KBM-7 (cell line): ENCODE measurements around the gene SNRNP200.

ENCODE experiments used
- DNase-seq: peaks from one replicate; pipeline ENCODE4 v3.0.0-alpha.2; 2015
- in situ Hi-C: fragments of 300-500 bp; cut with MboI; formaldehyde crosslinking; loops from 2 replicates; pipeline ENCODE4 v1.14.3; 2020; ENCODE audit warnings: low sequenced_read_pairs, low pct_unique_long_range_greater_than_20kb, mixed read lengths

Gene SNRNP200

GRCh38 chr2:96291751-96292150, 13.6 kb downstream of the SNRNP200 start:
- DNase-seq, result no peak
- in situ Hi-C loops, result no loop called here

- no peak for DNase-seq
- in situ Hi-C loops, result no loop called here
These were observed 18.0 kb downstream of the SNRNP200 start for GRCh38 chr2:96287273-96287856.

GRCh38 chr2:96276787-96277499, 28.4 kb downstream of the SNRNP200 start:
- DNase-seq, result no peak
- in situ Hi-C loops, result no loop called here

DNA sequence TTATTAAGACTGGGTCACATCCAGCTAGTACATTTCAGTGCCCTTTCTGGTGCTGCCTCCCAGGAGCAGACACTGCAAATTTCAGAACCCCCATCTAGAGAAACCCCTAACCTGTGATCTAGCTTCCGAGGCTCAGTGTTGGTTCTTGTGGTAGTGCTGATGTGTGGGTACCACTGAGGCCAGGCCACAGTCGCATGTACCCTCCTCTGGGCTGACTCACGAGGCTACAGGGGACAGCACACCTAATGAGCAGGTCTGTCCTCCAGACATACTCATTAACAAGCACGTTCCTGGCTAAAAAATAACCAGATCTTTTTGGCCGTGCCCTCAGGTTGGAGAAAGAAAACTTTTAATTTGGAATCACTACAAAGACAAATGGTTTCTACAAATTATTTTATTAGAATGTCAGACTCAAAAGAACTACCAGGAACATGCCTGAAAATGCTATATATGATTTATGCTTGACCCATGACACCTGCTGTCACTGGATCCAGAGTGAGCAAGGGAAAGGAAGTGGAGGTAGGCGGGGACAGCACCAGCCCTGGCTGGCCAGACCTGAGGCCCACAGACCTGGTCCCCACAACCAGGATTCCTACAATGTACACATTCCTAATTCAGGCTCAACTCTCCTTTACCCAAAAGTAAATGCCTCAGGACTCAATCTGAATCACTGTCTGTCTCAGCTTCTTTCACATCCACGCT, 30.8 kb downstream of the SNRNP200 start:
- in situ Hi-C loops, result no loop called here
- no peak for DNase-seq

DNA sequence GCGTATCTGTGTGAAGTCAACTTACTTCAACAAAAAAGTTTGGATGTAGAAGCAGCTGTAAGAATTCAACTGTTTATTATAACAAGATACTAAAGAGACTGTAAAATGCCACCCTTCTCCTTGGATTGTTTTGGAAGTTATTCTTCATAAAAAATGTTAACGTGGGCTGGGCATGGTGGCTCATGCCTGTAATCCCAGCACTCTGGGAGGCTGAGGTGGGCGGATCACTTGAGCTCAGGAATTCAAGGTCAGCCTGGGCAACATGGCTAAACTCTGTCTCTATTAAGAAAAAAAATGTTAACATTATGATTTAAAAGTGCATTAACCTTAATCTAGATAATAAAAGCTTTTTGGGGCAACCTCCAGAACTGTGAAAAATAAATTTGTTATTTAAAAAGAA, 31.6 kb downstream of the SNRNP200 start:
- in situ Hi-C loops, result no loop called here
- DNase-seq, result no peak

DNA sequence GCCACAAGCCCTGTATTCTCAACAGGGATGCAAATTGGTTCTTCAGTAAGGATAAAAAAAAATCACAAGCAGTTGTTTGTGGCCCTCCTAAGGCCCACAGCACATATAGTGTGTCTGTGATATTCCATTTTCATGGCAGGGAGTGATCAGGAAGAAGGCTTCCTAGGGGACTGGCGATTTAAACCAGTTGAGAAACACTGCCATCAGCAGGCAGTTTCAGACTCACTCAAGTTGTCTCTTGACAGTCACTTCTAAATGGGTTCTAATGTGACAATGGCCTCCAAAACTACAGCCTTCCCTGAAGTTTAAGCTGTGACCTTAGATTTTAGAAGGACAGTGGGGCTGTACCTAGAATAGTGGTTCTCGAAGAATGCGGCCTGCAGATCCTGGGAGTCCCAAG, 33.4 kb downstream of the SNRNP200 start:
- in situ Hi-C loops, result no loop called here
- no peak for DNase-seq

DNA sequence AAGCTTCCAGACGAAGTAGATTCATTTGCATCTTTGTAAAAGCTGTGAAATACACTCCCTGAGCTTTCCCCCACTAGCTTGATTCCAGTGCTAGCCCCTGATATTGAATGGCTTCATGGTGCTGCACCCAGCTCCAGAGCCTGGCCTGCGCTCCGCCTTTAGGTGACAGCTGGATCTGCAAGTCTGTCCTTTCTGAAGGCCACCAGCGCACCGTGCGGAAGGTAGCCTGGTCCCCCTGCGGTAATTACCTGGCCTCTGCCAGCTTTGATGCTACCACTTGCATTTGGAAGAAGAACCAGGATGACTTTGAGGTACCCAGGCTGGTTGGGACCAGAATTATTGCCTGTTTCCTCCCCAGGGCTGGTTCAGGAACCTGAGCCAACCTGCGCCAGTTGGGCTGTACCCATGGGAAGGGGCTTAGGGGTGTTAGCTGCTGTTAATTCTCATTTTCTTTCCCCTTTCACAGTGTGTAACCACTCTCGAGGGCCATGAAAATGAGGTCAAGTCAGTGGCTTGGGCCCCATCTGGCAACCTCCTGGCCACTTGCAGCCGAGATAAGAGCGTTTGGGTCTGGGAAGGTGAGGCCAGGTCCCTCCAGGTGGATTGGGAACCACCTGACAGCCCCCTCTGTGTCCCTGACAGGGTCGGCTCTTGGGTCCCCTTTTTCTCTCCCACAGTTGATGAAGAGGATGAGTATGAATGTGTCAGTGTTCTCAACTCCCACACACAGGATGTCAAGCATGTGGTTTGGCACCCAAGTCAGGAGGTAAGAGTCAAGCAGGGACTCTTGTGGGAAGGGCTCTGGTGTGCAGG, 38.0 kb downstream of the SNRNP200 start:
- DNase-seq, result peak; percentile 60
- in situ Hi-C loops, result no loop called here

DNA sequence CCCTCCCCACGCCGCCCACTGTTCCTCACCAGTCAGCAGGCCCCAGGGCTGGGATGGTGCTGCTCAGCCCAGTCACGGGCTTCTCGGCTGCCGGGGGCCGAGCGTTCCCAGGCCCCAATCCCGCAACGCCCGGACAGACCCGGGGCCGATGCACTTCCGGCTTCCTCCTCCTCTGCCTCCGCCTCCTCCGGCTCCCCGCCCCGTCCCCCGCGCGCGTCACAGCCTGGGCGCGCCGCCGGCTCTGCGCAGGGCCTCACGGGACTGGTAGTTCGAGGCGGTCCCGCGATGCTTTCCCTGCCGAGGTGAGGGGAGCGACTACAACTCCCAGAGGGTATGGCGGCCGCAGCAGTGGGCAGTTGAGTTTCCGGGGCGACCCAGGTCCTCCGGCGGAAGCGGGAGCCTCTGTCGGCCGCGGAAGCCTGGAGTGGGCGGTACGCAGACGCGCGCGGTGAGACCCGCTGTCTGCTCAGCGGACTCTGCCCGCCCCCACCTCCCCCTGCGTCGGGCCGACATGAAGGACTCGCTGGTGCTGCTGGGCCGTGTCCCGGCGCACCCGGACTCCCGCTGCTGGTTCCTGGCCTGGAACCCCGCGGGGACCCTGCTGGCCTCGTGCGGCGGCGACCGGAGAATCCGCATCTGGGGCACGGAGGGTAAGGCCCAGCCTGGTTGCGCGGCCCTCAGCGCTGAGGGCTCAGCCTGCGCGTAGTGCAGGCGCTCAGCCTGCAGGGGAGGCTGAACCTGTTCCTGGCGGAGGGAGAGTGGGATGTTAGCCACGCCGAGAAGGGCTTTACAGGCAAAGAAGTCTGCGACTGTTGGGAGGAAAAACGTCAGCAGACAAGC, 39.3 kb downstream of the SNRNP200 start, which contains the start of the genes CIAO1 and TMEM127:
Gene CIAO1 (plus strand): TSS at position 386 of the 840 bp plus-strand sequence. CDS start 126 bp downstream, at position 512.
Gene TMEM127 (minus strand): TSS at position 158 of the 840 bp plus-strand sequence. CDS start 616 bp downstream, outside the sequence.
- DNase-seq, result peak; percentile 99
- in situ Hi-C loops, result no loop called here

DNA sequence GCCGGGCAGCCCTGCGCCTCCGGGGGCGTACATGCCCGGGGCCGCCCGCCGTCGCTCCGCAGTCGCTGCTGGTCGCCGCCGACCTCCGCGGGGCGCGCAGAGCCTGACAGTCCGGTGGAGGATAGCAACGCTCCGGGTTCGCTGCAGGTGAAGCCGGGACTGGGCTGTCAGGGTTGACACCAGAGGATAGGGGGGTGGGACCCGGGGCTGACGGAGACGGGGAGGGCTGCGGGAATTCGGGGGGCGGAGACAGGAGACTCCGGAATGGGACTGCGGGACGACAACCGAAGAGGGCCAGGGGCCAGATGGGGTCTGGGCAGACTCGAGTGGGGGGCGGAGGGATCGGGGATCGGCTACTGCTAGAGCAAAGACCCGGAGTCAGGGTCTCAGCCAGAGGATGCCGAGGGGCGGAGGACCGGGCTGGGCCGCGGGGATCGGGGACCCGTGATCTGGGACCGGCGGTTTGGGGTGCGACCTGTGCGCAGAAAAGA, 40.0 kb downstream of the SNRNP200 start:
- in situ Hi-C loops, result no loop called here
- no peak for DNase-seq

- DNase-seq, result peak; percentile 57
These were observed 40.5 kb downstream of the SNRNP200 start for GRCh38 chr2:96264656-96265348.

GRCh38 chr2:96264086-96264485, 41.3 kb downstream of the SNRNP200 start:
- in situ Hi-C loops, result no loop called here
- DNase-seq, result no peak

More at GRCh38 chr2:96264656-96265348, 40.5 kb downstream of the SNRNP200 start:
- in situ Hi-C loops, result no loop called here

GRCh38 chr2:96262306-96262705, 43.0 kb downstream of the SNRNP200 start:
- DNase-seq, result no peak
- in situ Hi-C loops, result no loop called here

DNA sequence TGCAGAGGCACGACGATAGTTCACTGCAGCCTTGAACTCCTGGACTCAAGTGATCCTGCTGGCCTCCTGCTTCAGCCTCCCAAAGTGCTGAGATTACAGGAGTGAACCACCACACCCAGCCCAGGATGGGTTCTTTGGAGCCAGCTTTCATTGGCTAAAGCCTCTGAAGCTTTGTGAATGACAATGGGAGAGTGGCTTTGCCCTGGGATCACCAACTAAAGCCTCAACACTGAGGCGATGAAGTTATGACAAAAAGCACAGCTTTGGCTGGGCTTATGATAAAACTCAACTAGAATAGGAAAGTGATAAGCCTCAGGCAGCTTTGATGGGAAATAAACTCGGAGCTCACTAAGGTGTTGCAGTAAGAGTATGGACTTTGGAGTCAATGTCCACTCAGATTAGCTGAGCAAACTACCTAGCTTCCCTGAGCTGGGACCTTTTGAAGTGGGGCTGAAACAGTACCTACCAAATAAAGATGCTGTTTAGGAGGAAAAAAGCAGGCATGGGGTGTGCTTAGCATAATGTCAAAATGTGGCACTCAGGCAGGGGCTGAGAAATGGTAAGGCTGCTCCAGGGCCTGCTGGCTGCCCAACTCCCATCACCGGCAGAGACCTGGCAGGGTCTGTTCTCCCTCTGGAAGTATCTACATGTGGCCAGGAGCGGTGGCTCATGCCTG, 43.9 kb downstream of the SNRNP200 start:
- in situ Hi-C loops, result no loop called here
- no peak for DNase-seq

DNA sequence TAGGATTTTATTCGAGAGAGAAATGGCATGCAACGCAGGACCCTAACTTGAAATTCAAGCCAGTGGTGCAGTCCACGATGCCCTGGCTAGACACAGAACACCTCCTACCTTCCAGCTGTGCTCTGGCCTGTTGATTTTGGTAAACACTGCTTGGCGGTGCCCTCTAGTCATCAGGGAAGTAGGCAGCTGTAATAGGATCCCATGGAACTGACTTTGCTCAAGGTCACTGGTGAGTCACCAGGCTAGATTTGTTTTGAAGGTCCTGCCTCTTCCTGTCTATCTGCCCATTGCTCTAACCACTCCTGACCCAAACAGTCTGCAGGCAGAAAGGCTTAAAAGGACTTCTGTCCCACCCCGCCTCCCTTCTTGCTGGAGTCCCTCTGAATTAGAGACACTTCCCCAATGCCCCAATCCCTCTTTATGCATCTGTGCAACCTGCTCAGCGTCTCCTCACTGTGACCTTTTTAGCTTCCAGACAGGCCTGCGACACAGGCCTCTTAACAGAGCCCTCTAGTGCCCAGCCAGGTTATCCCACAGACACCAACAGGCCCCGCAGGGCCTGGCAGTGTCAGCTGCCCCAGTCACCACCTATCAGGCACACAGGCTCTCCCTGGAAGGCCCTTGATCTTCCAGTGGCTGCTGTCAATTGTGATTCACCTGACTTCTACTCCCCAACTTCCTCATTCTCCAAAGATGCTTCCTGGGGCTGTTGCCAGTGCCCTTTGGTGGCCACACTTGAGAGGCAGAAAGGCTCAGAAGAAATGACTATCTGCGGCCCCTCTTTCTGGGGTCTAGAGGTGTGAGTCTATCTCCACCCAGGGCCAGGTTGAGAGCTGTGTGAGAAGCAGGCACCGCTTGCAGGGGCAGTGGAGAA, 44.7 kb downstream of the SNRNP200 start:
- in situ Hi-C loops, result no loop called here
- DNase-seq, result peak; percentile 88

DNA sequence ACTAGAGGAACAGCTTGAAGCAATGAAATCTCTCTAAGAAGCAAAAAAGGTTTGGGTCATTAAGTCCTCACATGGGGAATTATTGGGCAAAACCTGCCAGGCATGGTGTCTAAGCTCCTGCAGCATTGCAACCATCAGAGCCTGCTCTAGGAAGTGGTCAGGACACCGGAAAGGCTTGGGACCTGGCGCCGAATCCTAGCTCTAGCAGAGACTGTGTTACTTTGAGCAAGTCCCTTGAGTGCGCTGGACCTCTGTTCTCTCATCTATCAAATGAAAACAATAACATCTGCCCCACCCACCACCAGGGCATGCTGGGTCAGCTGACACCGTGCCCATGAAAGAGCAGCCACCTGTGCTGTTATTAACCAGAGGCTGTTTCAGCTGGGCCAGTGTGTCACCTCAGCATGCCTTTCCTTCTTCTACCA, 45.8 kb downstream of the SNRNP200 start:
- in situ Hi-C loops, result no loop called here
- DNase-seq, result no peak
